HG03571 (cell line): ENCODE measurements around the gene MEGF6.

Source experiments
- ATAC-seq: cut with Tn5 transposase; IDR thresholded peaks from one replicate; pipeline ENCODE4 v1.9.1; 2021; ENCODE audit not compliant: unreplicated experiment

MEGF6 gene

GRCh38 chr1:3558036-3558726 lies 53.1 kb downstream of the MEGF6 start:
- no peak for ATAC-seq

GRCh38 chr1:3557366-3557765 lies 53.9 kb downstream of the MEGF6 start:
- ATAC-seq: no peak

GRCh38 chr1:3556336-3556735 lies 55.0 kb downstream of the MEGF6 start:
- no peak for ATAC-seq

- ATAC-seq: no peak
Observed at GRCh38 chr1:3555131-3555920, 56.0 kb downstream of the MEGF6 start.

- no peak for ATAC-seq
Observed at GRCh38 chr1:3553940-3554223, 57.4 kb downstream of the MEGF6 start.

- ATAC-seq: no peak
Observed at GRCh38 chr1:3553166-3553939, 58.0 kb downstream of the MEGF6 start.

- no peak for ATAC-seq
Observed at GRCh38 chr1:3552751-3553150, 58.6 kb downstream of the MEGF6 start.

GRCh38 chr1:3552176-3552575 lies 59.1 kb downstream of the MEGF6 start:
- no peak for ATAC-seq

- no peak for ATAC-seq
Observed at GRCh38 chr1:3551711-3552110, 59.6 kb downstream of the MEGF6 start.

- no peak for ATAC-seq
Observed at GRCh38 chr1:3551290-3551678, 60.0 kb downstream of the MEGF6 start.

GRCh38 chr1:3550511-3551289 lies 60.6 kb downstream of the MEGF6 start:
- no peak for ATAC-seq

- no peak for ATAC-seq
Observed at GRCh38 chr1:3548895-3549294, 62.4 kb downstream of the MEGF6 start.

GRCh38 chr1:3548156-3548893 lies 63.0 kb downstream of the MEGF6 start:
- ATAC-seq: no peak

GRCh38 chr1:3547055-3548005 lies 64.0 kb downstream of the MEGF6 start:
- no peak for ATAC-seq

GRCh38 chr1:3546048-3546384 lies 65.3 kb downstream of the MEGF6 start:
- ATAC-seq: no peak

- no peak for ATAC-seq
Observed at GRCh38 chr1:3545363-3546047, 65.8 kb downstream of the MEGF6 start.

- ATAC-seq: no peak
Observed at GRCh38 chr1:3544040-3544977, 67.0 kb downstream of the MEGF6 start.
